Cardiac septum (tissue), 1 donor: ENCODE data around the gene GNL3. TPM values are rescaled to one million over a fixed set of nuclear protein-coding genes. Genes with fewer than 3 reads are reported as not detected.

Source experiments
- DNase-seq: peaks from one replicate; pipeline ENCODE4 v3.0.0-alpha.2; 2020; ENCODE audit warnings: low spot score
- intact Hi-C: fragments of 100-400 bp; cut with DNase I; formaldehyde crosslinking; loops from one replicate; pipeline ENCODE4 v1.14.0; 2022
- total RNA-seq: library from RNA; stranded (reverse); fragmentation: NEBNext Ultra II Directional; extraction: Animal tissue kit (Norgen Biotek cat#: 25700); gene quantifications from one replicate; pipeline ENCODE4 v1.2.1, GENCODE V29; 2021
- donor health status: DM: no; HTN: no; CAD: no.

GNL3 gene
- total RNA-seq, 1 donor from 2014 or later, result 29.1 TPM

DNA sequence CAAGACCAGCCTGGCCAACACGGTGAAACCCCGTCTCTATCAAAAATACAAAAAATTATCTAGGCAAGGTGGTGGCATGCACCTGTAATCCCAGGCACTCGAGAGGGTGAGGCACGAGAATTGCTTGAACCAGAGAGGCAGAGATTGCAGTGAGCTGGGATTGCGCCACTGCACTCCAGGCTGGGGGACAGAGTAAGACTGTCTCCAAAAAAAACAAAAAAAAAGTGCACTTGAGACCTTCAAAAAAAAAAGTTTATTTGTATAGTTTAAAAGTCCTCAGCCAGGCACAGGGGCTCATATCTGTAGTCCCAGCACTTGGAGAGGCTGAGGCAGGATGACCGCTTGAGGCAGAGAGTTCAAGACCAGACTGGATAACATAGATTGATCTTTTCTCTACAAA, 2.2 kb upstream of the GNL3 start:
- DNase-seq, result no peak
- intact Hi-C loops, result loop anchor here (2.0 to 5.0 kb wide), 2 partner anchors 21 to 211 kb away; partner anchors contain the start of gene GLT8D1

DNA sequence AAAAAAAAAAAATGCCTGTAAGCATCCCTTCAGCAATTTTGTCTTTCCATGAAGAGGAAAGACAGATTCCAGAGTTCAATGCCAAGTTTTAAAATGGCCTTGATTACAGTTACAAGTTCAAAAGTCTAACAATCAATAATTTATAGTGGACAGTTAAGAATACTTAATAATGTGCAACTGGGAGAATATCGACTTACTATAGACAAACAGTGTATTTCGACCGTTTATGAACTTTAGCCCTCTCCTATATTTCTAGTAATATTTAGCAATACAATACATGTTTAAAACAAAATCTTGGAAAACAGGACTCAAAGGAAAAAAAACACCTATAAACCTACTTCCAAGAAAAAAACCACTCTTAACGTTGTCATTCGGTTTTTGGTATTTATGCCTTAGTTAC, 1.6 kb upstream of the GNL3 start:
- intact Hi-C loops, result loop anchor here (2.0 to 5.0 kb wide), 2 partner anchors 21 to 212 kb away; partner anchors contain the start of gene GLT8D1

DNA sequence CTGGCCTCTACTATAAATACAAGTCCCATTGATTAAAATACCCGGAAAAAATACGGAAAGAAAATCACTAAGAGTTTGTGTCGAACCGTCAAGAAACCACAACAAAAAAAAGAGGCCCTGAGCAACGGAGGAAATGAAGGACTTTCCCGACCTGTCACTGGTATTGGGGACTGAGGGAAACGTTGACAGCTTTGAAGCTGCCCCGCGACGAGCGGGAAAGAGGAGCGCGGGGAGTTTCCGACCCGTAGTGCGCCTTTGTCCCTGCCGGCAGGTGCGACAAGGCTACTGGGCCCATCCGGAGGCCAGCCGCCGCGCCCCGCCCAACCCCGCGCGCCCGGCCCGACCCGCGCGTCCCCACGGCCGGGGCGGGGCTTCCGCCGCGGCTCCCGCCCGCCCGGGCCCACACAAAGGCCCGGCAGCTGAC, 535 bp upstream of the GNL3 start:
- intact Hi-C loops, result loop anchor here (2.0 kb wide), 1 partner anchor 20 kb away; the partner anchor contains the start of gene GLT8D1
- DNase-seq, result peak; percentile 88

More for the DNA sequence above, 1.6 kb upstream of the GNL3 start:
- no peak for DNase-seq

DNA sequence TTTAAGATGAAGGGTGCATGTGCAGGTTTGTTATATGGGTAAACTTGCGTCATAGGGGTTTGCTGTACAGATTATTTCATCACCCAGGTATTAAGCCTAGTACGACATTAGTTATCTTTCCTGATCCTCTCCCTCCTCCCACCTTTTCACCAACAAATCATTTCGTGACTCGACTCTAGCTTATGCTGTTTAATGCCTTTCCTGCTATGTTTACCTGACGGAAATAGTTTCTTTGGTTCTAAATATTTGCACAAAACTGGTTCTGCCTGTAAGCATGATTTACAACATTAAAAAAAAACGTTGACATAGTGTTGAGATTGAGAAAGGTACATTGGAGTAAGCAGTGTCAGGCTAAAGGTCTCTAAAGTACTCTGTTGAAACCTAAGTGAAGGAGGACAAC, 2.4 kb downstream of the GNL3 start:
- no peak for DNase-seq
- intact Hi-C loops, result no loop called here

DNA sequence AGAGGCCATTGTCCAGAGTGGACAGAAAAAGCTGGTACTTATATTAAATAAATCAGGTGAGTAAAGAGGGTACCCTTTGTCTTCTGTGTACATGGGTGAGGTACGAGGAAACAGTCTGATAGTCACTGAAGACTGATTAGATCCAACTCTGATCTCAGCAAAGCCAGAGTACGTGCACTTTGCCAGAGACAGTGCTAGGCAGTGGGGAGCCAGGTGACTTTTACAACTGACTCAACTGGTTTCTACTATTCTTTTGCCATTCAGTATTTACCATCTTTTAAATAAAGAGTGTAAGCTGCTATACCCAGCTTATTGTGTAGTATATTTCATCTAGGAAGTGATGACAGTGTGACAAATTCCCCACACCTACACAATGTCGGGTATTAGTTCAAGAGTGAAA, 3.3 kb downstream of the GNL3 start:
- no peak for DNase-seq
- intact Hi-C loops, result no loop called here

DNA sequence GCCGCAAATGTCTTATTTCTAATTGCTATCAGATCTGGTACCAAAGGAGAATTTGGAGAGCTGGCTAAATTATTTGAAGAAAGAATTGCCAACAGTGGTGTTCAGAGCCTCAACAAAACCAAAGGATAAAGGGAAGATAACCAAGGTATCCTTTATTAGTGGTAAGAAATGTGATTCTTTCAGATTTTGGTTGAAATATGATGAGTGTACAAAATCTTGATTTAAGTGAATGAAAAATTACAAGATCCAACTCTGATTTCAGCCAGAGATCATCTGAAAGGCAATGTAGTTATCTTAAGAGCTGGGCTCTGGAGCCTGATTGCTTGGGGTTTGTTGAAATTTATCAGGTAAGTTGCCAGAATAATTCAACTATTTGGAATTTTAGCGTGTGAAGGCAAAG, 4.7 kb downstream of the GNL3 start:
- intact Hi-C loops, result no loop called here

DNA sequence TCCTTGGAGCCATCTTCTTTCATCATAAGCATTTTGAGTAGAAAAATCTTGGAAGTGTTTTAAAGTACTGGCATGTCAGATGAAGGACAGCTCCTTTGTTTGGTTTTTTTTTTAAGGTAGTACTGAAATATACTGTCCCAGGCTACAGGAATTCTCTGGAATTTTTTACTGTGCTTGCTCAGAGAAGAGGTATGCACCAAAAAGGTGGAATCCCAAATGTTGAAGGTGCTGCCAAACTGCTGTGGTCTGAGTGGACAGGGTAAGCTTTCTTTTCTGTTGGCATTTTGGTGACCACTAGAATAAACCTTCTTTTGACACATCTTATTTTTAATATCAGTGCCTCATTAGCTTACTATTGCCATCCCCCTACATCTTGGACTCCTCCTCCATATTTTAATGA, 7.2 kb downstream of the GNL3 start:
- intact Hi-C loops, result no loop called here
- no peak for DNase-seq

More for the DNA sequence above, 4.7 kb downstream of the GNL3 start:
- no peak for DNase-seq

DNA sequence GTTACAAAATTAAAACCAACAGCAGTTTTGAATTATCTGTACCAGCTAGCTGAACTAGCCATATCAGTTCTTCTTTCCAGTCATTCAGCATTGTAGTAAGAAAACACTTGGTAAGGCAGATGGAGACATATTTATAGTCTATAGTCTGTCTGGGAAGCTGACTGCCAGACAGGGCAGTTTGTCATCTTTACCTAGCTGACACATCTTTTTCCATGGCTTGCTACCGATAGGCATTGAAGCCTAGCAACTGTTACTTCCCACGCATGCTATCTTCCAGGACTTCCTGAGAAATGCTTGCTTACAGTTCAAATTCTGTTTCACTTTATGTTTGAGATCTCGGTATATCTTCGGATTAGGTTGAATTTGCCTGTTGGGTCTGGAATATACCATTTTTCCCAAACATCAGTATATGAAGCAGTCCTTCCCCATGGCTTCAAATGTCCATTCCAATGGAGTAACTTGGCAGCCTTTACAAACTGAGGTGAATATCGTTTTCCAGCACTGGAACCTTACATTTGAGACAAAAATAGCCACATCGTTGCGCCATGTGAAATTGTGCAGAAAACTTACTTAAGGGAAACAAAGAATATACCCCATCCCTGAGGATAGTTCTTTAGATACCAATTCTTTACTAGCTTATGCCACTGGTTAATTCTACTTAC, 8.8 kb downstream of the GNL3 start:
- DNase-seq, result no peak

DNA sequence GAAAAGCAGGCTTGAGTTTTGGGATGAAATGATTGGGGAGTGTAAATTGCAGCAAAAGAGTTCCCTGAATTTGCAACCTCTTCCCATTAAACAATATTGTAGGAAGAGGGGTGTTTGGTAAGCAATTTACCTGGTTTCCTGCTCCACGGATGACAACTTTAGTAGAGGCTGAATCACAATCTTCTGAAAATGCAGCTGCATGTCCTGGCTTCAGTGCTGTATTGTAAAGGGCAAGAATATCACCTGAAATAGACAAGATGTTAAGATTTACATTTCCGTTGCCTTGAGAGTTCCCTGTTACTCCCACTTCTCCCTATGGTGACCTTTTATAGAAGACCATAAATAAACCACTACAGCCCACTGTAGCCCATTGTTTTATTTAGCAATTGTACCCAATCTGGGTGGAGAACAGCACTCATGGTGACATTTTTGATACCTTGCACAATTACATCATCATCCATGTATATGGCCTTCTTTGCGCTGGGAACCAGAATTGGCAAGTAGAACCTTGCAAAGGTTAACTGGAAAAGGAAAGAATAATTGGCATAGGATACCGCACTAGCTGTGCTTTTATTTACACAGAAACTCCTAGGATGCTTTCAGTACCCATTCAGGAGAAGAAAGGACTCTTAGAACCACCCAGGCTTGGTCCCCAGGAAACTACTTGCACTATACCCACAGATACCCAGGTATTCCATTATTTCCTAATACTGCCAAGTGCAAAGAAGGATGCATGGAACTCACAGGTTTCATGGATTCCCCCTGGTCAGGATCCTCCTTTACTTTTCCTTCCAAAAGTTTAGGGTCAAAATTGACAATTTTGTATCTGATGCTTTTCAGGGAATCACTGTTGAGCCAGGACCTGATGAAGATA, 10.2 kb downstream of the GNL3 start:
- intact Hi-C loops, result no loop called here
- DNase-seq, result no peak

More for the DNA sequence above, 8.8 kb downstream of the GNL3 start:
- intact Hi-C loops, result no loop called here

DNA sequence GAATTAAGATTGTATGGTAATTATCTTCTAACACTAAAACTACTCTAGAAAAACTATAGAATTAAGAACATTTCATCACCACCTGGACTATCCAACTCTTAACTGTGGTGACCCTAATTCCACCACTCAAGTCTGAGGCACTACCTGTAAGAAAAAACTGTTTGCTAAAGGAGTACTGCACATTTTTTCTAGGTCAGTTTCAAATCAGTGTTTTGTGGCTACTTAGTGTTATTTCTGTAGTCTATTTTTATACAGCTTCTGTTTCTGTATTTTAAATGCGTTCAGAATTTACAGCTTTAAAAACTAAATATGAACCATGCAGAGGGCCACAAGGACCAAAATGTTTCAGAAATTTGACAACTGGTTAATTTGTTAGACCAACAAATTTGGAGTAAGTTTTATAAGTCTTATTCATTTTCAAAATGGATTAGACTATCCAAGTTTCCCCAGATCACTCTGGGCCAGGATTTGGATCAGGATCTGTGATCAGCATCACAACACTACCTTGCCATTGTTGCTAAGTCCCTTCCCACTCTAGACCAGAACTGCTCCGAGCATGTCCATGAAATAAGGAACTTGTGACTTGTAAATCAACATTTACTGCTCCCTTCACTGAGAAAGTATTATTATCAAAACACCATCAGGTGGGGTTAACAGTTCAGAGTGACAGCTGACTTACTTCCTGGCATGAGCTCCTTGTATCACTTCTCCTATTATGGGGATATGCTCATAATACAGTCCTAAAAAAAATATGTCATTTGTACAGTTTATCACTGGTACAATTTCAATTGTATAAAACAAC, 11.2 kb downstream of the GNL3 start:
- no peak for DNase-seq
- intact Hi-C loops, result no loop called here

DNA sequence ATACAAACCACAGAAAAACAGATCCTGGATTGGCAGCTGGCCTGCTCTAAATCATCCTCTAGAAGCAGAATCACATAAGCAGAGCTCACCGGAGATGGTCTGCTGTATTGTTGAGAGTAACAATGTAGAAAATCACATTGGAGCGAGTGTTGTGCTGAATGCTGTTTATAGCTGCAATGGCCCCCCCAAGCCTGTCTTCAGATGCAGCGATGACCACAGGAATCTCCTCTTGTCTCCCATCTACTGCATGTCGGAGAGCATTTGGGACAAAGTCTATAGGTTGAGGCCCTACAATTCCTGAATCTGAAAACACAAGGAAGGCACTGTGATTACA, 11.8 kb downstream of the GNL3 start:
- intact Hi-C loops, result no loop called here
- no peak for DNase-seq

DNA sequence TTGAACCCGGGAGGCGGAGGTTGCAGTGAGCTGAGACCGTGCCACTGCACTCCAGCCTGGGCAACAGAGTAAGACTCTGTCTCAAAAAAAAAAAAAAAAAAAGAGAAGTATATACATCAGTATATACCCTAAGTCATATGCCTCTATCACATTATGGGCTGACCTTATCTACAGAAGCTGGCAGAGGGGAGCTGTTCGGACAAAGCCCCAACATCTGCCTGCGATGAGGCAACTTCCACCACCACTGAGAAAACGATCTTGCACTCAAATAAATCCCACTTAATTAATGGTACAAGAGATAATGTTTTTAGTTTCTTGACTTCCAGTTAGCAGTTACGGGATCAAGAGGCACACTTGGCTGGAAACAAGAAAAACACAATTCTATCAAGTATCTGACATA, 17.5 kb downstream of the GNL3 start:
- DNase-seq, result no peak
- intact Hi-C loops, result no loop called here

DNA sequence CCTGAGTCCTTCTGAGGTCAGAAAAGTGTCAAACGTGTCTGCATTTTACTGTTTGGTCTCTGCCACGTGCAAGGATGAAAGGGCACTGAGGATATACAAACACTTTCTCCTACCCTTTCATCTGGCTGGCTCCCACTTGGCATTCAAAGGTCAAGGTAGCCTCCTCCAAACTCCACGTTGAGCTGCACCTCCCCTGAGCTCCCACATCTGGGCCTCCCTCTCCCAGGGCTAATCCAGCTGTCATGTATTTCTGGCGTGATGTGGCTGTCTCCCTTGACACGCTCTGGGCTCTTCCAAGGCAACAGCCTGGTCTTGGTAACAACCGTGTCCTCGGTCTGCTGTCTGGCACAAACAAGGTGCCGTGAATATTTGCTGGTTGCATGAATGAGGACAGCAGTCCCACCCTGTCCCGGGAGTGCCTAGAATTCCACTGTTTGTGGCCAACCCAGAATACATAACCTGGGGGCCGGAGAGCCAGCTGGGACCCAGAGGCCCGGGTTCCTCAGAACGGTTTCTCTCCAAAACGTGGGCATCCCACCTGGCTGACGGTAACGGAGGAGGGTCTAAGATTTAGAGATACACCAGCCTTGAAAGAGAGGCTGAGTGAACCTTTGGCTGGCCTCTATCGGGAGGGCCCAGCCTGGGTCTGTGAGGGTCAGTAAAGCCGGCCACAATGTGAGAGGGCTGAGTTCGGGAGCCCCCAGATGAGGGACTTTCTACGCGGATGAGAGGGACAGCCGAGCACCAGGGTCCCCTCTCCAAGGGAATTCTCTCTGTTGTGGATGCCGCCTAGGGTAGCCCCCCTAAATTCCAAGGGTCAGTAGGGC, 19.0 kb downstream of the GNL3 start:
- DNase-seq, result no peak
- intact Hi-C loops, result loop anchor here (2.0 kb wide), 1 partner anchor 20 kb away; the partner anchor contains the start of gene PBRM1

DNA sequence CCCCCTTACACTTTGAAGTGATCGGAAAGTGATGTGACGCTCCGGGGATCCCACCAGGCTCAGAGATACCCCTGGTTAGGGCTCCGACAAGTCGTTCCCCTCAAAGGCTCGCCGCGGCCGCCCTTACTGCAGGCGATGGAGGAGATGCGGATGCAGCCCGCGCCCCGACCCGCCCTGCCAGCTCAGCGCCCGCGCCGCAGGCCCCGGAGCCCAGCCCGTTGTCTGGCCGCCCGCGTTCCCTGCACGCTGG, 19.5 kb downstream of the GNL3 start:
- no peak for DNase-seq
- intact Hi-C loops, result loop anchor here (2.0 kb wide), 1 partner anchor 21 kb away; the partner anchor contains the start of gene PBRM1

DNA sequence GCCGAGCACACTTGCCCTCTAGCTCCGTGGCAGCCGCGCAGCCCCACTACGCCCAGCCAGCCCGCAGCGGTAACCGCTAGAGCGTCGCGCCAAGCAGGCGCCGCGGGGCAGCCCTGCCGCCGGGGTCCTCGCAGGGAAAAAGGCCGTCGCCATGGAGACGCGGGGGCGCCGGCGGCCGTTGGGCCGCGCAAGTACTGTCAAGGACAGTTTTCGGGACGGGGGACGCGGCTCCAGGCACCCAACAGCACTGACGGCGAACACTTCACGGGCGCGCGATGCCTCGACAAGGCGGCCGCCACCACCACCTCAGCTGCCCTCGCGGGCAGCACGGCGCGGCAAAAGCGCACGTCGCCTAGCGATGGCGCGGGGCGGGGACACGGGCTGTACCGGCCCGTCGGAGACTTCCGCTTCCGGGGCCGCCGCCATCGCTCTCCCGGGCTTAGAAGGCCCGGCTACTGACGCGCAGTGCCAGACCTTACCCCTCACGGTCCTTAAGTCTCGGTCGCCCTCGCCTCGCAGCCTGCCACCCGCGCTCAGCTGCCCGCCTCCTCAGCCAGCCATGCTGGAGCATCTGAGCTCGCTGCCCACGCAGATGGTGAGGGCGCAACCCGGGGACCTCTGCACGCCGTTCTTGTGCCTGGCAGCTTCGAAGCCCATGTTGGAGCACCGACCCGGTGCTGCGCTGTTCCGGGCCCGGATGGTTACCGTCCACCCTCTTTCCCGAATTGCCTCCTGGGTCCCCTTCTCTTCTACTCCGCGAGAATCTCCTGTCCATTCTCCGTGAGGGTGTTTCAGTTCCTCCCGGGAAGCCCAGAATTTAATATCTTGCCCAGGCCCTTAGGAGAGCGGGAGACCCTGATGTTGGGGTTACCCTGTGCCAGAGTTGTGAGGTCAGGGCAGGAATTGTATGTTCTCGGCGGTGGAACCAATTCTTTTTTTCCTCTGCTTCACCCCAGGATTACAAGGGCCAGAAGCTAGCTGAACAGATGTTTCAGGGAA, 20.2 kb downstream of the GNL3 start, which contains the start of the genes GLT8D1 and SPCS1:
TSS of gene GLT8D1 (minus strand) at position 104 of the 999 bp plus-strand sequence. CDS start 5,331 bp downstream, outside the sequence.
TSS of gene SPCS1 (plus strand) at position 419 of the 999 bp plus-strand sequence. CDS start at position 560, 141 bp downstream.
- DNase-seq, result peak; percentile 93
- intact Hi-C loops, result loop anchor here (2.0 kb wide), 1 partner anchor 21 kb away; the partner anchor contains the start of gene PBRM1

DNA sequence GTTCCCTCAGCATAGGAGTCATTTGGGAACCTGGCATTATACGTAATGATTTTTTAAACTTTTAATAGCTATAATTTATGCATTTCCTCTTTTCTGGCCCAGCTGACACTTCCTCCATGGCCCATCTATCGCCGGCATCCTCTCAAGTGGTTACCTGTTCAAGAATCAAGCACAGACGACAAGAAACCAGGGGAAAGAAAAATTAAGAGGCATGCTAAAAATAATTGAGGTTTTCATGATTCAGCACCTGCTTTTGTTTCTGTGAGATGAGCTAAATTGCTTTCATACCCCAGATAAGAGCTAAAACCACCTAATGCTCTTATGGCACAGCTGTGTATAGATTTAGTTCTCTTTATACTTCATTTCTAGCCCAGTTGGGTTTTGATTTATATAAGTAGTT, 21.8 kb downstream of the GNL3 start:
- intact Hi-C loops, result no loop called here
- DNase-seq, result no peak

DNA sequence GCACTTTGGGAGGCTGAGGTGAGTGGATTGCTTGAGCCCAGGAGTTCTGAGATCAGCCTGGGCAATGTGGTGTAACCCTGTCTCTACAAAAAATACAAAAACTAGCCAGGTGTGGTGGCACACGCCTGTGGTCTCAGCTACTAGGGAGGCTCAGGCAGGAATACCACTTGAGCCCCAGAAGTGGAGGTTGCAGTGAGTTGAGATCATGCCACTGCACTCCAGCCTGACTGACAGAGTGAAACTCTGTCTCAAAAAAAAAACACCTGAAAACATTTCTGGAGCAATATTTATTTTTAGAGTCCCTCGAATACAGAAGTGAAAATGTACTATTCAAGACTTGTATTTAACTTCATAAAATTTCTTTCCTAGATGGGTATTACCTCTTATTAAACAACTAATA, 24.7 kb downstream of the GNL3 start:
- intact Hi-C loops, result no loop called here
- no peak for DNase-seq
